NCI-H2227 treated with DMSO at 0.1 percent for 48 hours (cell line): Measurements from ENCODE around the gene ZPBP2.

Experiments used
- DNase-seq: peaks from one replicate; lab custom pipeline; 2025; lab: John Stamatoyannopoulos, UW

Gene ZPBP2

GRCh38 chr17:39913989-39914388, 46.0 kb downstream of the ZPBP2 start:
- no peak for DNase-seq

DNA sequence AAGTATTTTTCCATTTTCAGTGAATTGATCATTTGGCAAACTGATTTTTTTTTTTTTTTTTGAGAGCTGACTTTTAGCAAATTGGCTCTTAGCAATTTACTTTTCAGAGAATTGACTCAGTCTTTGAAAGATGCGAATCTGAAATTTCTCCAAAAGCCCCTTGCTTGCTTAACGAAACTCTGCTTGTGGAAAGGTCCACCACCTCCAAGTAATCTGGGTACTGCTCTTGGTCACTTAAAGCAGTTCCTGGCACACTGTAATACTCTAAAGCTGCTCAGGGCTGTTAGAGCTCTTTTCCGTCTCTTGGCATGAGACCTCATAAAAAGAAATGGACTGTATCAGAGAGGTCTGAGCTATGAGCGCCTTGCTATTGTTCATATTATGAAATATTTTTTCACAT, 47.6 kb downstream of the ZPBP2 start:
- no peak for DNase-seq

- no peak for DNase-seq
Observed at GRCh38 chr17:39916918-39917317, 48.9 kb downstream of the ZPBP2 start.

DNA sequence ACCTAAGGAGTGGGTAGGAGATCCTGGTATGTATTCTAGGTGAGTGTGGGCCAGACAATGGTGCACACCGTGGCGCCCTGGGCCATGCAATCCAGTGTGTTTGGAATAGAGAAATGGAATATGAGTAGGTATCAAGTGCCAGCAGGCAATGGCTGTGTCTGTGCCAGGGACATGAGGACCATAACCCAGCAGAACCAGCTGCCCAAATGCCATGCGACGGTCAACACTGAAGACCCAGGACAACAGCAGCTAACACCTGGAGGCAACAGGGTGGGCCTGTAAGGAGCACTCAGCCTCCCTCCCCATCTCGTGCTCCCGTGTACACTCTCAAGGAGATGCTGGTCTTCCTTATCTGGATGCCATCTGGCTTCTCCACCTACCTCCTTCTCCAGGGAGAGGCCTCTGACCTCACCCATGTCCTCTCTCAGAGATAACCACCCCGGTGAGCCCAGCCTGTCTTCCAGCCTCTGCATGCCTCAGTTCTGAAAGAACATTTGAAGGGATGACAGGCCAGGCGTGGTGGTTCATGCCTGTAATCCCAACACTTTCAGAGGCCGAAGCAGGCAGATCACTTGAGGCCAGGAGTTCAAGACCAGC, 51.2 kb downstream of the ZPBP2 start:
- DNase-seq, result no peak

- DNase-seq, result no peak
Observed at GRCh38 chr17:39920218-39921210, 52.5 kb downstream of the ZPBP2 start.

DNA sequence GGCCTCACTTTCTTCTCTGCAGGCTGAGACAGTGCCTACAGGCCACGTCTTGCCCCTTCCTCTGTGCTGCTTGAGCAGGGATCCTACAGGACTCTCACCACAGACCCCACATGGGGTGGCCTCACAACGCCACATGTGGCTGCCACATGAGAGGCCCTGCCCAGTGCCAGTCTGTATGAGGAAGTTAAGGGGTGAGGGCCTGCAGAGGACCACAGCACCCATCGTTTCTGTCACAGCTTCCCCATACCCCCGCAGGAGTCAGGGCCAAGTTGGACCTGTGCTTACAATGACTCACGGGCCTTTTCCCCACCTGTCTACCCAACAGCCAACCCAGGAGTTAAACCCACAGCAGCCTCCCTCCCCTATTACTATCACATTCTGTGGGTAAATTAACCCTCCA, 53.3 kb downstream of the ZPBP2 start:
- DNase-seq, result no peak

DNA sequence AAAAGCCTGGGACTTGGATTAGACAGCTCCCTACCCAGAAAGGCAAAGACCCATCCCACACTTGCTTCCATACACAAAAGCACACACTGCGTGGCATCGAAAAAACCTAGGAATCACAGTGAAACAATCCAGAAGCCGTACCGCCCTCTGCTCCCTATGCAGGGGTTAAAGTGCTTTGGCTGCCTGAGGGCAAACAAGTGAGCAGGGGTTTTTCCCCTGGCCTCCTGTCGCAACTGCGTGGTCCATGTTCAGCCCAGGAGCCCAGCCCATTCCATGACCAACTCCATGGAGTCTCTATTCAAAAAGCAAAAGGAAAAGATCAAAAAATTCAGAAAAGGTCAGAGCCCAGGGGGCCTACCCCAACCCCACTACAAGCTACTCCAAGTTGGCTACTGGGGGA, 54.0 kb downstream of the ZPBP2 start:
- DNase-seq, result no peak

- DNase-seq, result no peak
Observed at GRCh38 chr17:39923230-39923629, 55.2 kb downstream of the ZPBP2 start.

DNA sequence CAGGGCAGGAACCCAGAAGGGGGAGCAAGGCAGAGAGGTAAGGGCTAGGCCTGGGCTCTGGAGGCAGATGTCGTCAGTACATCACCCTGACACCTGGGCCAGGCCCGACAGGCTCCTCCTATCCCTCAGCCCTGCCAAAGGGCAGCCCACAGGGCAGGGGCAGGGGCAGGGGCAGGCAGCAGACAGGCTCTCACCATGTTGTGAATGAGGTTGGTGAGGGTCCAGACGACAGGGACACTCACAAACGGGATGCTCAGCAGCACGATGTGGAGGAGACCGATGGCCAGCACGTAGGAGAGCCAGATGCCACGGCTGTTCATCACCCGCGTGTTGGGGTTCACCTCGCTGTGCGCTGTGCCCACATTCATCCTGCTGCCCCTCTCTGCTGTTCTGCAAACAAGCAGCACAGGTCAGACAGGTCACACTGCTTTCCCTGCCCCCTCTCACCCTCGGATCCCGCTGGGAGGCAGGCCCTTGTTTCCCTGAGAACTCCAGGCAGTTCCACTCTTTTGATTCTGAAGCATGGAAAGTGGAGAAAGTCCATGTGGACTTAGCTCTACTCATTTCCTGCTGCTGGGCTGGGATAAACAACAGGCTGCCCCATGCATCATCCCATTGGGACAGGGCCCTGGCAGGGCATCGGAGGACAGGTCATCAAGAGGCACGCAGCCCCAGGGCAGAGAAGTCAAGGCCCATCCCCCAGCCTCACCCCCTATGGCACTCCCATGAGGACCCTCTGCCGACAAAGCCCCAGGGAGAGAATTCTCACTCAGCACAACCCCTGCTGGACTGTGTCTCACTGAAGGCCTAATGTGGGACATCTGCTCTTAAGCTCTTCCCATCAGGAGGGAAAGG, 56.1 kb downstream of the ZPBP2 start:
- DNase-seq, result no peak

DNA sequence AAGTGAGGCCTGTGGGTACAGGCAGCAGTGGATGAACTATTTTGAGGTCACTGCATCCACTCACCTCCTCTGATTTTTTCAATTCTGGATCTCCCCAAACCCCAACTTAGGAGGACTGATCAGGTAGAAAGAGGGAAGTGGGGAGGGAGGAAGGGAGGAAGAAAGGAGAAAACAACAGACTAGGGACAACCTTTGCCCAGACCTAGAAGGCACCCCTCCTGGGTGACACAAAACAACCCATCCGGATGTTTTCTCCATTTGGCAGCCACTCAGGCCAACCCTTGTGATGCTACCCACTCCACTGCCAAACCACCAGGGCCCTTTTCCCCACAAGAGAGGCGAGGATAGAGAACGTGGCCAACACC, 56.7 kb downstream of the ZPBP2 start:
- DNase-seq, result no peak

DNA sequence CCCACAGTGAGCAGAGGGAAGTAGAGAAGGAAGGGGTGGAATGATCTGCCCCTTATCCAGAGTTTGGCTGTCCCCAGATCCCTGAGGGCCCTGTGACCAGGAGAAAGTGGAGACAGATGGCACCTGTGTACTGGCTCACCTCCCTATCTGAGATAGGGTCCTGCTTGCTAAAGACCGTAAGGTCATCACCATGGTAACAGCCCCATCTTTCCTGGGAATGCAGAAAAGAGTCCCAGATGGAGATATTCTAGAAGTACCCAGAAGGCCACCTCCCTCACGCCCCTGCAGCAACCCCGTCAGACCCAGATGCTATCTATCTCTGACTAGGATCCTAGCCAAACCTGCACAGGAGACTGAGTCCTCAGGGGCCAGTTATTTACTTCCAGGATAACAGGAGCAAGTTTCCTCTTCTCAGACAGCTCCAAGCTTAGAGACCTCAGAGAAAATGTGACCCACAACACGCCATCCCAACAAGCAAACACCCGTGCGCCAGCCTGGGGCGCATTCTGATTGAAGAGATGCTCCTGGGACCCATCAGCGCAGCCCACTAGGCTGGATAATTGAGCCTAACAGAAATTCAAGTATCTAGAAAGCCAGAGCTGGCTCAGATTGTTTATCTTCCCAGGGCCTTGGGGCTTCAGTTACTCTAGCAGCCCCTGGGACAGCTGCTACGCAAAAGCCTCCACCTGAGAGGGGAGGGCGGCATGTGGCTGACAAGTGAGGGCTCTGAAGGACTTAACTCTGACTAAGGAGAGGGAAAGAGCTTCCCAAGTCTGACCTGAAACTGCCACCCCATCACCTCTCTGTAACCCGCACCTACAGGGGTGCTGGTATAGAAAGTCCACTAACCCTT, 57.5 kb downstream of the ZPBP2 start:
- DNase-seq, result no peak

GRCh38 chr17:39926135-39926587, 58.2 kb downstream of the ZPBP2 start:
- DNase-seq, result no peak

DNA sequence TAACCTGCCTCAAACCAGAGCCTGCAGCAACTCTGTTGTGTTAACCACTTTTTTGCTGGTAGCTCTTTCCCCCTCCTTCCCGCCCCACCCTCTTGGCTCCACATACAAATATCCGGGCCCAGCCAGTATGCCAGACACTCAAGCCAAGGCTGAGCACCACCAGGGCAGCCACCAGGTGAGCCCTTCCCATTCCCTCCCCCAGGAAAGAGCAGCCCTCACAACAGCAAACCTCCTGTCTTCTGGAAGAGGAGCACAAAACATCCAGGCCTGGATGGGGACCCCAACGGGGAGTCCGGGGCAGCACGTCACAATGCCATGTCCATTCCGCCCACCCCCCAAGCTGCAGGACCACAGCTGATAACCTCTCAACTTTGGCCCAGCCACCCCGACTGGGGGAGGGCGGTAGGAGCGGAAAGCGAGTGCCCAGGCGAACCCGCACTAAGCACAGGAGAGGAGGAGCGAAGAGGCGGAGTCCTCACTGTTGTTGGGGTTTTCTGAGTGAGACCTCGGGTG, 58.6 kb downstream of the ZPBP2 start:
- peak; percentile 18 for DNase-seq
